Thyroid gland (tissue), 4 donors: ENCODE measurements around the gene TEX35. TPM values are rescaled to one million over a fixed set of nuclear protein-coding genes. Genes with fewer than 3 reads are reported as not detected.

ENCODE experiments used
- DNase-seq, 2 donors: peaks; one replicate each; pipeline ENCODE4 v3.0.0-alpha.2; 2019
- H3K27ac ChIP-seq, 3 donors: fragments of 200-600 bp; sonication (generic); 1 replicate in 2 of 3; 2 replicates in 1 of 3; pipeline ENCODE4 v1.5.1; 2016 to 2019; ENCODE audit warnings: mild to moderate bottlenecking in 1 of 3, moderate library complexity in 1 of 3
- H3K27me3 ChIP-seq: fragments of 200-600 bp; sonication (generic); one replicate; pipeline ENCODE4 v1.5.1; 2019
- H3K36me3 ChIP-seq, 2 donors: fragments of 200-600 bp; sonication (generic); one replicate each; pipeline ENCODE4 v1.5.1; 2016 to 2019
- H3K4me1 ChIP-seq, 2 donors: fragments of 200-600 bp; sonication (generic); one replicate each; pipeline ENCODE4 v1.5.1; 2017 to 2019
- H3K4me3 ChIP-seq, 3 donors: fragments of 200-600 bp; sonication (generic); replicated peaks in 1 of 3; 1 replicate in 2 of 3; 2 replicates in 1 of 3; pipeline ENCODE4 v1.5.1; 2016; ENCODE audit warnings: mild to moderate bottlenecking in 1 of 3
- H3K9me3 ChIP-seq: fragments of 200-600 bp; sonication (generic); one replicate; pipeline ENCODE4 v1.5.1; 2017
- POLR2A ChIP-seq, 2 donors: fragments of 450-650 bp; IDR thresholded peaks; one replicate each; pipeline ENCODE4 v1.6.1; 2017; ENCODE audit warnings: antibody characterized with exemption in 2 of 2, mild to moderate bottlenecking in 2 of 2, moderate library complexity in 1 of 2
- WGBS, 2 donors: methylation state at CpG; one replicate each; pipeline ENCODE4 v1.1.5; 2017; 5-methylcytosine and 5-hydroxymethylcytosine counted together
- intact Hi-C: fragments of 100-400 bp; cut with DNase I; formaldehyde crosslinking; loops from one replicate; pipeline ENCODE4 v1.15.1; 2023
- total RNA-seq, 4 donors: library from RNA; depleted of rRNA; stranded (reverse); fragments of >200 nt; gene quantifications; one replicate each; pipeline ENCODE4 v1.2.3, GENCODE V29; 2016
- TF ChIP-seq, protein P1 (sequence below), 6 experiments: fragments of 200-600 bp in 3 of 6; fragments of 450-650 bp in 3 of 6; sonication (generic) in 3 of 6; IDR thresholded peaks; one replicate each; pipeline ENCODE4 v1.5.1; 2016 to 2019; ENCODE audit warnings: antibody characterized with exemption in 6 of 6, mild to moderate bottlenecking in 2 of 6, inconsistent platforms in 1 of 6, moderate library complexity in 1 of 6

Gene TEX35
- total RNA-seq, 4 donors from 2014 or later: not detected

DNA sequence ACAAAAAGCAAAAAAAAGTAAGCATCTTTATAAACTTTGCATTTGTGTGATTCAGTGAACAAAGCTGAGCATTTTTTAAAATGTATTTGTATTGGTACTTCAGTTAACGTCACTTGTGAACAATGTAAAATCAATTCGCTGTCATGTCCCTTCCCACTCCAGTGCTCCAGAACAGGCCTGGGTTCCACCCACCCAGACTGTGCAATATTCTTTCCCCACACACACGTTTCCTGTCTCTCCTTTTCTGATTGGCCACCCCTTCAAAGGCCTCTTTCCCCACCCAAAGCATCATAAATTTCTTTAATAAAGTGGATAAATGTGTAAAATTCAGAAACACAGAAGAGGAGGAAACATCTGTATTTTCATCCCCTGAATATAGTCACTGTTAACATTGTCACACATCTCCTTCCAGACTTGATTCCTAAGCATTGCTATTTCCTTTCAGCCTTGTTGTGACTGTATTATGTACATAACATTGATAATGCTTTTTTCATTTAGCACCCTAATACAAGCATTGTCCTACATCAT lies 28.1 kb upstream of the TEX35 start:
- TF ChIP-seq POLR2A (IDR thresholded peaks at IDR 0.05): no peak
- no peak for DNase-seq
- intact Hi-C loops: no loop called here
- WGBS, 2 donors: 73 to 81% methylated on average over 3 of the region's 3 CpGs
- no peaks in the 10 kb centered on the region for H3K27me3 ChIP-seq
- H3K4me3 ChIP-seq: no peak overlapping the region
- no peak overlapping the region for H3K27ac ChIP-seq
- H3K4me1 ChIP-seq: peaks cover 0 to 9% of the 10 kb centered on the region in 2 donors
- no peaks in the 10 kb centered on the region for H3K9me3 ChIP-seq
- H3K36me3 ChIP-seq: no peaks in the 10 kb centered on the region

- no peak for TF ChIP-seq POLR2A (IDR thresholded peaks at IDR 0.05)
- TF ChIP-seq, protein P1, sequence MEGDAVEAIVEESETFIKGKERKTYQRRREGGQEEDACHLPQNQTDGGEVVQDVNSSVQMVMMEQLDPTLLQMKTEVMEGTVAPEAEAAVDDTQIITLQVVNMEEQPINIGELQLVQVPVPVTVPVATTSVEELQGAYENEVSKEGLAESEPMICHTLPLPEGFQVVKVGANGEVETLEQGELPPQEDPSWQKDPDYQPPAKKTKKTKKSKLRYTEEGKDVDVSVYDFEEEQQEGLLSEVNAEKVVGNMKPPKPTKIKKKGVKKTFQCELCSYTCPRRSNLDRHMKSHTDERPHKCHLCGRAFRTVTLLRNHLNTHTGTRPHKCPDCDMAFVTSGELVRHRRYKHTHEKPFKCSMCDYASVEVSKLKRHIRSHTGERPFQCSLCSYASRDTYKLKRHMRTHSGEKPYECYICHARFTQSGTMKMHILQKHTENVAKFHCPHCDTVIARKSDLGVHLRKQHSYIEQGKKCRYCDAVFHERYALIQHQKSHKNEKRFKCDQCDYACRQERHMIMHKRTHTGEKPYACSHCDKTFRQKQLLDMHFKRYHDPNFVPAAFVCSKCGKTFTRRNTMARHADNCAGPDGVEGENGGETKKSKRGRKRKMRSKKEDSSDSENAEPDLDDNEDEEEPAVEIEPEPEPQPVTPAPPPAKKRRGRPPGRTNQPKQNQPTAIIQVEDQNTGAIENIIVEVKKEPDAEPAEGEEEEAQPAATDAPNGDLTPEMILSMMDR (IDR thresholded peaks at IDR 0.05): no peak
- Histone ChIP-seq H3K27ac (no peak overlapping the region), H3K36me3 (no peaks in the 10 kb centered on the region), H3K9me3 (no peaks in the 10 kb centered on the region), H3K27me3 (no peaks in the 10 kb centered on the region), H3K4me1 (peaks cover 0 to 9% of the 10 kb centered on the region in 2 donors), H3K4me3 (no peak overlapping the region)
- intact Hi-C loops: no loop called here
- WGBS, 2 donors: 45 to 47% methylated on average over 3 of the region's 3 CpGs
- DNase-seq: no peak
These were observed 27.3 kb upstream of the TEX35 start for GRCh38 chr1:178485541-178485981.

DNA sequence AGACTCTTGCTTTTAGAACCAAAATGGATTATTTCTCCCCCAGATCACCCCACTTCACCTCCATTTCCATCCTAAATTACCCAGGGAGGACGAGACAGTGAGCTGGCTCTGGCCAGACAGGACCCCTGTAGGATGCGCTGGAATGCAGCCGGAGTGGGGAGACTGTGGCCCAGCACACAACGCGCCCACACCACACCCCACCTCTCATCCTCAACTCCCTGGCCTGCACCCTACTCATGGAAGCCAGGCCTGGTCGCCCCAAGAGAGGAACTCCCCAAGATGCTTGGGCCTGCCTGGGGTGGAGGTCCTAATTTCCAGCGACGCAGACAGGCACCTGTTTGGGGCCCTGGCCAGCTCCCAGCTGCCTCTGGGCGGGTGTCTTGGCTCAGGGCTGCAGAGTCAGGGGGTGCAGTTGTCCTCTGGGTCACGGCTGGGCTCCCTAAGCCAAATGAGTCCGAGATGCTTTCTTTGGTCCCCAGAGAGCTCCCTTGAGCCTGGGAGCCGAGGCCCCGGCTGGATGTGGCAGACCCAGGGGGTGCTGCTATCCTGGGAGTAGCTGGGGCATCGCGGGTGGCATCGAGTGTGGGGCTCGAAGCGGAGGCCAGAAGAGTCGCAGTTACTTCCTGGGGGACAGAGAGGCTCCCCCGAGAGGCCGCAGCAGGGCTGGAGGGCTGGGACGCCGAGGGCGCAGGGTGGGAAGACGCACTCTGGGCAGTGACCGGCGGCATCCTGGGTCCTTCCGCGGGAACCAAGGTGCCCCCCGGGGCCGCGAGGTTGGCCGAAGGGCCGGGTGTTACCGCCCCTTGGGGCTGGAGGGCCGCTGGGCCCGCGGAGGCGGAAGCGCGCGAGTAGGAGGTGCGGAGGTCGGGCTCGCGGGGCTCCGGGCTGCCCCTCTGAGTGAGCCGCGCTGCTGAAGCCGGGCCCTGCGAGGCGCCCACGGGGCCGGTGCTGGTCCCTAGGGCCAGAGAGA lies 26.5 kb upstream of the TEX35 start:
- Histone ChIP-seq H3K9me3 (no peaks in the 10 kb centered on the region), H3K4me3 (peak overlapping the region in 1 of 3 donors; percentile 3), H3K4me1 (peaks cover 0 to 9% of the 10 kb centered on the region in 2 donors), H3K27me3 (no peaks in the 10 kb centered on the region), H3K27ac (no peak overlapping the region), H3K36me3 (no peaks in the 10 kb centered on the region)
- intact Hi-C loops: no loop called here
- no peak for TF ChIP-seq POLR2A (IDR thresholded peaks at IDR 0.05)
- TF ChIP-seq, protein P1 (IDR thresholded peaks at IDR 0.05): no peak
- 47 to 56% methylated on average over 13 to 20 of the region's 54 CpGs for WGBS, 2 donors
- DNase-seq: no peak

DNA sequence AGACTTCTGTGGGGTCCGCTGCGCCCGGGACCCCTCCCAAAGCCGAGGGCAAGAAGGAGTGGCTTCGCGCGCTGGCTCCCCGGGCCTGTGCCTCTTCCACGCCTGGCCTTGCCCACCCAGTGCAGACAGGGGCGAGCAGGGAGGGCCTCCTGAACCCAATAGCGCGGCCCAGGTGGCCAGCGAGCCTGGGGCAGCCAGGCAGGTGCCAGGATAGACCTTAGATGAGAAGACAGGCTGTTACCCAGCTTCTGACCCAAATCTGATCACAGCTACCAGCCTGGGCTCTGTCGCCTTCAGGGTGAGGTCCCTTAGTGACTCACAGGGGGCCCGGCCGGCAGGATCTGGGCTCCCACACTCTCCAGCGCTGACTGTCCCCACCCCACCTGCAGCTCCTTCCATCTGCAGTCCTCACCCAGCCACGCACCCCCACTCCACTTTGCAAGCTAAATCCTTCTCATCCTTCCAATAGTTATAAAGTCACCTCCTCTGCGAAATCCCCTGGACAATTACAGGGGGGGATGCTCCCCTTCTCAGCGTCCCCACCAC lies 25.8 kb upstream of the TEX35 start:
- no peak overlapping the region for H3K27ac ChIP-seq
- WGBS, 2 donors: 48 to 84% methylated on average over 6 to 16 of the region's 20 CpGs
- TF ChIP-seq POLR2A (IDR thresholded peaks at IDR 0.05): no peak
- TF ChIP-seq, protein P1 (IDR thresholded peaks at IDR 0.05): no peak
- no peak for DNase-seq
- intact Hi-C loops: no loop called here
- no peaks in the 10 kb centered on the region for H3K9me3 ChIP-seq
- H3K27me3 ChIP-seq: no peaks in the 10 kb centered on the region
- peak overlapping the region in 1 of 3 donors; percentile 3 for H3K4me3 ChIP-seq
- H3K36me3 ChIP-seq: no peaks in the 10 kb centered on the region
- peaks cover 0 to 9% of the 10 kb centered on the region in 2 donors for H3K4me1 ChIP-seq

DNA sequence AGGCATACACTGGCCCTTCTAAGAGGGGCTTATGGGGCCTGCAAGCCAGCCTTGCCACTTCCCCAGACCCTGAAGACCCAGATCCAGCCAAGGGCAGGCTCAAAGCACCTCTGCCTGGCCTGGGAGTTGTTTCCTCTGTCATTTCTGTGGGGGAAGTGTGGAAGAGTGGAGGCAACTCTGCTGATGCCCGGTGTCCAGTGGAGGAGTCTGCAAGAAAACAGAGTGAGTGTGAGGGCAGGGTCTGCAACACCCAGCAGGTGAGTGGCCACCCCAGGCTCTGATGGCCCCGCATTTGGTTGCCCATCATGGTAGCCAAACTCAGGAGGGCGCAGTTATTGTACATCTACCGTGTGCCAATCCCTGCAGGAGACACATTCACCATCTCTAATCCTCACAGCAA lies 24.5 kb upstream of the TEX35 start:
- H3K4me3 ChIP-seq: no peak overlapping the region
- no peaks in the 10 kb centered on the region for H3K36me3 ChIP-seq
- intact Hi-C loops: no loop called here
- 98 to 100% methylated on average over 4 of the region's 4 CpGs for WGBS, 2 donors
- TF ChIP-seq, protein P1 (IDR thresholded peaks at IDR 0.05): no peak
- TF ChIP-seq POLR2A (IDR thresholded peaks at IDR 0.05): no peak
- H3K27ac ChIP-seq: no peak overlapping the region
- peaks cover 0 to 9% of the 10 kb centered on the region in 2 donors for H3K4me1 ChIP-seq
- no peaks in the 10 kb centered on the region for H3K27me3 ChIP-seq
- H3K9me3 ChIP-seq: no peaks in the 10 kb centered on the region
- DNase-seq: no peak
